ENCODE measurements around the gene HACD4.
"Not testable (repeated sequence)": the region's sequence is repeated elsewhere in the genome, so short reads cannot be mapped to it uniquely, and the experiment has no call there.

Gene HACD4

DNA sequence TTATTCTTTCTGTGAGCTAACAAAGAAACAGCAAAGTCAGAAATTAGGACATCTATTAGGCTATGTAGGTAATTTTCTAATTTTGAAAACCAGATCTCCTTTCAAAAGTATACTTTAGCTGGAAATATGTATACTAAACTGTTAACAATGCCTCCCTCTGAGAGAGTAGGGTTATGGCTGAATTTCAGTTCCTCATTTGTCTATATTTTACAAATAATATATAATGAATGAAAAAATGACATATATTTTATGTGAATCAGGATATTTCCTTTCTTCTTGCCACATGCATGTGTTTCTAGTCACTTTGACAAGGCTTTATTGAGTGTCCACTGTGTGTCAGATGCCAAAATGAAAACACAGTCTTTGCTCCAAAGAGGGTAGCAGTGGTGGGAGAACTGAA lies 15.4 kb downstream of the HACD4 start:
- no peak for DNase-seq

- DNase-seq, result no peak
Observed at GRCh38 chr9:21015129-21015815, 16.2 kb downstream of the HACD4 start.

DNA sequence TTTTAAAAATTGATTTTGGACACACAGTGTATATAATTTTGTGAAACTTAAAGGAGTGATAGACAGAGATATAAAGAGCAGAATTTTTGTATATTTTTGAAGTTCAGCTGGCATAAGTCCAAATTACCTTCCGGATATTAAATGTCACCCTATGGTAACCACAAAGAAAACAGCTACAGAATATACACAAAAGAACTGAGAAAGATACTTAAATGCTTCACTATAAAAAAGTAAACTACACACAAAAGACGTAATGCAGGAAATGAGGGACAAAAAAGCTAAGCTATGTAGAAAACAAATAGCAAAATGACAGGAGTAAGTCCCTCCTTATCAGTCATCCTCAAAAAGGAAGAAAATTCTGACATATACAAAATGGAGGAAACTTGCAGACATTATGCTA lies 29.4 kb downstream of the HACD4 start:
- DNase-seq, result no peak

GRCh38 chr9:21001581-21001980 lies 29.9 kb downstream of the HACD4 start:
- no peak for DNase-seq

DNA sequence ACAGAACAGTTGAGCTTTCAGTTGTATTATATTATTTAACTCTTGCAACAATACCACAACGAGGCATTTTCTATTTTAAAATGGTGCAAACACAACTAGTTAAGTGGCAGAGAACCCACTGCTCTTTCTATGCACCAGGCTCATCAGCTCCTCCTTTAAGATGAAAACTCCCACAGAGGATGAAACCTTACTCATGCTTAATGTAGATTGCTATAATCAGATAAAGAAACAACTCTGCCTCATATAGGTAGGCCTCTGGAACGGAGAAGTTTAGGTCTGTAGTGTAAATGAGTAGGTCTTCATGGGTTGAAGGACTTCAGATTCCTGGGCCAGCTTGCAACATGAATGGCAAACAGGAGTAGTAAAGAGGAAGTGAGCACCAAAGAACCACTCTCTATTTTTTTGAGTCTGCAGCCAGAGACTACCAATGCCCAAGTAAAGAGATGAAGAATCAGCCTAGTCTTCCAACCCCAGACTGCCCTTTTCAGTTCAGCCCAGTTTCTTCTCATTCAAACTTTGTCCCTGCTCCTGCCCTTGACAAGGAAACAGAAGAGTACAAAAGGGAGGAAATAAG lies 33.9 kb downstream of the HACD4 start:
- DNase-seq, result no peak

- DNase-seq, result no peak
Observed at GRCh38 chr9:20996809-20997208, 34.6 kb downstream of the HACD4 start.

- no peak for DNase-seq
Observed at GRCh38 chr9:20995616-20996015, 35.8 kb downstream of the HACD4 start.

GRCh38 chr9:20994486-20994885 lies 37.0 kb downstream of the HACD4 start:
- DNase-seq, result no peak

DNA sequence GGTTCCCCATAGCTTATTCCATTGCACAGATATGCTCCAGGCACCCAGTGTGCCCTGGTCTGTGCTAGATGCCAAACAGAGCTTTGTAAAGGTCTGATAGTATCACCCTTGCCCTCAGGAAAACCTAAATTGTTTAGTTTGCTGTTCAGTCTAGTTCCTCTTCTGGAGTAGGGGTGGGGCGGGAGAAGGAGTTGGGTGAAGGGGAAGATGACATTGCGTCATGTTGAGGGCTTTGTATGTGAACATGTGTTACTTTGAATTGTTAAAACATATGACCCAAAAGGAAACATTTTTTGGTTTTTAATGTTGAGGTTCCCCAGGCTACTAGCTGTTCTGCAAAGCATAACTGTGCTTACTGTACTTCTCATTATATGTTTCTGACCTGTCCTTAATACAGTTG lies 40.6 kb downstream of the HACD4 start:
- no peak for DNase-seq

GRCh38 chr9:20989923-20990341 lies 41.5 kb downstream of the HACD4 start:
- DNase-seq, result no peak

DNA sequence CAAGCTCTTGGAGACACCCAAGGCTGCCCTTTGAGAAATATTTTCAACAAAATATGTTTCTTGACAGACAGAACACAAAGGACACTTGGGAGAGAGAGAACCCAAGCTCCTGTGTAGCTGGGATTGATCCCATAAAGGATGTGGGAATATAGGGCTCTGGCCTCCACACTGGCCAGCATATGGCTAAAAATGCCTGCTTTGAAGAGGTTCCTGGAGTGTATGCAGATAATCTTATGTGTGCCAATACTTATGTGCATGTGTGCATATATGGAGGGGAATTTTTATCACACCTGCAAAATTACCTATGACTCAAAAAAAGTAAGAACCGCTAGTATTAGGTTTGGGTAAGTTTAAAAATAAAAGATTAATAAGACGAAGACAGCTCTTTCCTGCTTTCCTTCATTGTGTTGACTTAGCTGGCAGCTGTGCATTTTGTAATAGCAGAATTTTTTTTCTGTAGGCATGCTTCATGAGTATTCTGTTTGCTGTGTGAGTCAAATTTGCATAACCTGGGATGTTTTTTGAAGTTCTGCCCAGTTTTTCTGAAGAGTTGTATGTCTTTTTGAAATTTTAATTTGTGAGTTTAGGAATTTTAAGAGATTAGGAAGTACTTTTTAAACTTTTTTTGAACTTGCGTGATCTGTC lies 42.6 kb downstream of the HACD4 start:
- no peak for DNase-seq

DNA sequence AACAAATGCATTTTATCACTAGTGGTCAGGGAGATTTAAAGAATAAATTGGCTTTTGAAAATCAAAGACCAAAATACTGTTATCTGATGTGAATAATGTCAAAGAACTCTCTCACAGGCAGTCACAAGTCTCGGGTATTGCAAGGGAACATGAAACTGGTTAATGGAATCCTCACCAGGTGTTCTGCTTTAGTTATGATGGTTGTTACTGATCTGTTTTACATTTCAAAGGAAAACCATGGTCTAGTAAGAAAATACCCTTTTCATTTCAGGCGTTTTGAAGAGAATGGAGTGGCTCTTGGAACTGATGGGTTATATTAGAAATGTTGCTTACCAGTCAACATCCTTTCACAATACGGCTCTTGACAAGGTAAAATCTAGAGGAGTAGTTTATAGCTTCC lies 43.4 kb downstream of the HACD4 start:
- DNase-seq, result no peak

GRCh38 chr9:20987521-20987920 lies 43.9 kb downstream of the HACD4 start:
- no peak for DNase-seq

DNA sequence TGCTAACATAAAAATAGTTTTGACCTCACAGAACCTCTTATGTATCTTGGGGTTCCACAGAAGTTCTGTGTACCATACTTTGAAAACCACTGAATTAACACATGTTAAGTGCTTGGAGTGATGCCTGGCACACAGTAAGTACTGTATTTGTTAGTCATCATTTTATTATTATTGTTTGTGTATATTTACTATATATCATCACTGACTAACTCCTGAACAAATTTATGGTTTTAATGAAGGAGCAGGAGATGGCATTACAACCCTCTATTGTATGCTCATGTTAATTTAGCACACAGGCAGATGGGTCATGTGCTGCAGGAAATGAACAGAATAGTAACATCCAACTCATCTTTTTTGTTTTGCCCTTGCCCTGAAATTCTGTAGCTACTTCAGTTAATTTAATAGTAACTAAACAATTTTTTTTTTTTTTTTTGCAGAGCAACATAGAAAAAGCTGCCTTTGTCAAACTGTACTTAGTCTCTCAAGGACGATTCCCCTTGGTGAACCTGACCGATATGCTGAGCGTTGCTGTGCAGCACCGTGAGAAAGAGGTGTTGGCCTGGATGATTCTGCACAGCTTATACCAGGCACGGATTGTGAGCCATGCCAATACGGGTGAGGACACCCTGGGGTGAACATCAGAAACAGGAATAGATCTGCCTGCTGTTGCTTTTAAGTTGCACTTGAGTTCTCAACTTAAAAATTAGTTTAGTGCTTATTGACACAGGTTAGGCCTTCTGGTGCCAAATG lies 45.4 kb downstream of the HACD4 start:
- no peak for DNase-seq

- DNase-seq, result no peak
Observed at GRCh38 chr9:20984506-20984905, 46.9 kb downstream of the HACD4 start.

DNA sequence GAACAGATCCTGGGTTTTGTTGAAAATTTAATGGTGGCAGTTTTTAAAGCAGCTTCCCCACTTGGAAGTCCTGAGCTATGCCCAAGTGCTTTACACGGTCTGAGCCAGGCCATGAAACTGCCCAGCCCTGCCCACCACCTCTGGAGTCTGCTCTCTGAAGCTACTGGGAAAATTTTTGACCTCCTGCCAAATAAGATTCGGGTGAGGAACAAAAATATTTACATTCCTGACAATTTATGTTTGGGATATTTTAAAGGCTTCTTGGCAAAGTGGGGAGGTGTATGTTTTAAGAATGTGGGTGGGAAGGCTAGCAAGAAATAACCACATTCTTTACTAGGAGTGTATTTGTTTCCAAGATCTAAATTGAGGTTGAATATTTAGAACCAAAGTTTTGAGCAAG lies 50.0 kb downstream of the HACD4 start:
- DNase-seq, result no peak

GRCh38 chr9:20980832-20981455 lies 50.5 kb downstream of the HACD4 start:
- DNase-seq, result peak; percentile 31

GRCh38 chr9:20978249-20978648 lies 53.2 kb downstream of the HACD4 start:
- DNase-seq, result no peak

- not testable (repeated sequence) for DNase-seq
Observed at GRCh38 chr9:20974191-20974938, 57.1 kb downstream of the HACD4 start.

DNA sequence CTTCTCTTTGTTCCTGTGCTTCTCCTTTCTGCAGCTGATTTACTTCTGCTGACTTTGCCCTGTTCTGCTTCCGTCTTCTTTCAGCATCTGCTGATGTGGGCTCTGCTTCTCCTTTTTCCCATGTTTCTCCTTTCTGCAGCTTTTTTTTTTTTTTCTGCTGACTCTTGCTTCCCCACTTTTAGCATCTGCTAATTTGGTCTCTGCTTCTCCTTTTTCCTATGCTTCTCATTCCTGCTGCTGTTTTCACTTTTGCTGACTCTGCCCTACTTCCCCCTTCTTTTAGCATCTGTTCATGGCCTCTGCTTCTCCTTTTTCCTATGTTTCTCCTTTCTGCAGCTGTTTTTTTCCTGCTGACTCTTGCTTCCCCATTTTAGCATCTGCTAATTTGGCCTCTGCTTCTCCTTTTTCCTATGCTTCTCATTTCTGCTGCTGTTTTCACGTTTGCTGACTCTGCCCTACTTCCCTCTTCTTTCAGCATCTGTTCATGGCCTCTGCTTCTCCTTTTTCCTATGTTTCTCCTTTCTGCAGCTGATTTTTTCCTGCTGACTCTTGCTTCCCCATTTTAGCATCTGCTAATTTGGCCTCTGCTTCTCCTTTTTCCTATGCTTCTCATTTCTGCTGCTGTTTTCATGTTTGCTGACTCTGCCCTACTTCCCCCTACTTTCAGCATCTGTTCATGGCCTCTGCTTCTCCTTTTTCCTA lies 58.0 kb downstream of the HACD4 start:
- DNase-seq, result not testable (repeated sequence)

- DNase-seq, result no peak
Observed at GRCh38 chr9:20972684-20973083, 58.8 kb downstream of the HACD4 start.

All from DMS 273 treated with DMSO at 0.1 percent for 48 hours (cell line).